Measurements from ENCODE around the gene HOXA1.

HOXA1 gene

DNA sequence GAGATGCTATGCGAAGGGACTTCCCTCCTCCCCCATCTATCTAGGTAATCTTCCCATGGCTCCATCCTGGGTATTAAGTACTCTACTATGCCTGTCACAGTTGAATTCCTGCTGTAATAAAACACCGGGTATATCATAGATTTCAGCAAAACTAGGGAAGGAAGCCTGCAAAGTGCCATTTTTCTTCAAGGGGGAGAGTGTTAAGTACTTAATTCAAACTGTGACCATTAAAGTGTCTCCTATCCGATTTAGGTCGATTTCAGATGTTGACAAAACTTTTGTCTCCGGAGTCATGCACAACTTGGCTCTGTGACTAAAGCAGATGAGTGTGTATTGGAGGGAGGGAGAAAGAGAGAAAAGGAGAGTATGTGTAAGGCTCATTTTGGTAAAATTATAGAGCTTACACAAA, 30.2 kb upstream of the HOXA1 start:
- H3K9ac ChIP-seq (ENCODE audit: low read depth, low read length), result no peak overlapping the region
- H3K4me1 ChIP-seq (ENCODE audit: insufficient read depth, low read length), result no peaks in the 10 kb centered on the region; the same call in 1 of the 2 replicates
- H3K9me3 ChIP-seq (ENCODE audit: control insufficient read depth, insufficient read depth, low read length), result no peaks in the 10 kb centered on the region
- no peaks in the 10 kb centered on the region for H3K36me3 ChIP-seq (ENCODE audit: insufficient read depth, low read length)

DNA sequence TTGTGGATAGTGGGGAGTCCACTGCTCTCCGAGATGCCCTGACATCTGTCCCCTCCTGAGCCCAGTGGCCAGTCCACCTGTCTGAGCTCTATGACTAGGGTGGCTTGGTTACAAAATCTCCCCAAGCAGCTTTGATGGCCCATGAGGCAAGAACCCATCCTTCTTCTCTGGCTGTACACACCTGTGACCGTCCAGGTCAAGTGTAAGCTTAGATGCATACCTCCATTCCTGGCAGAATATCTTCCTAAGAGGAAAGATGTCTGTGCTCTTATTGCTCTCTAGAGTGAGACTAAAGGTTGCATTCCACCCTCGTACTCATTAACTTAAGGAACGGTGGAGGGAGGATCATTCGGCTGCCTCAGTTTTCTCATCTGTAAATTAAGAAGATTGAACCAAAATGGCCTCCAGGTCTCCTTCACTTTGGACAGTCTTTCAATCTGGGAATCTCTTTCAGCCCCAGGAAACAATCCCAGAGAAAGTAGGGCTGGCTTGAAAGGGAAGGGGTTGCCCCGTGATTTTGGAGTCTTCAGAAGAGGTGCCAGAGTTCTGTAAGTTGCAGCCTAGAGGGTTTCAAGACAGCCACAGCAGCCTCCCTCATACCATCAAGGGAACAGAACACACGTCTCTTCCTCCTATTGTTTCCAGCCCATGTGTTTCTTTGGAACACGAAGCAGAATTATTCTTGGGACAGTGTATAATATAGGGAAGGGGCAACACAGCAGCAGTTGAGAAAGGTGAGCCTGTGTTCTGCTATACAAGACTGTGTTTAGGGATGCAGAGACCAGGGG, 29.3 kb upstream of the HOXA1 start:
- Histone ChIP-seq H3K9me3 (ENCODE audit: control insufficient read depth, insufficient read depth, low read length) (no peaks in the 10 kb centered on the region), H3K4me1 (ENCODE audit: insufficient read depth, low read length) (no peaks in the 10 kb centered on the region; the same call in 1 of the 2 replicates), H3K9ac (ENCODE audit: low read depth, low read length) (no peak overlapping the region), H3K36me3 (ENCODE audit: insufficient read depth, low read length) (no peaks in the 10 kb centered on the region)

DNA sequence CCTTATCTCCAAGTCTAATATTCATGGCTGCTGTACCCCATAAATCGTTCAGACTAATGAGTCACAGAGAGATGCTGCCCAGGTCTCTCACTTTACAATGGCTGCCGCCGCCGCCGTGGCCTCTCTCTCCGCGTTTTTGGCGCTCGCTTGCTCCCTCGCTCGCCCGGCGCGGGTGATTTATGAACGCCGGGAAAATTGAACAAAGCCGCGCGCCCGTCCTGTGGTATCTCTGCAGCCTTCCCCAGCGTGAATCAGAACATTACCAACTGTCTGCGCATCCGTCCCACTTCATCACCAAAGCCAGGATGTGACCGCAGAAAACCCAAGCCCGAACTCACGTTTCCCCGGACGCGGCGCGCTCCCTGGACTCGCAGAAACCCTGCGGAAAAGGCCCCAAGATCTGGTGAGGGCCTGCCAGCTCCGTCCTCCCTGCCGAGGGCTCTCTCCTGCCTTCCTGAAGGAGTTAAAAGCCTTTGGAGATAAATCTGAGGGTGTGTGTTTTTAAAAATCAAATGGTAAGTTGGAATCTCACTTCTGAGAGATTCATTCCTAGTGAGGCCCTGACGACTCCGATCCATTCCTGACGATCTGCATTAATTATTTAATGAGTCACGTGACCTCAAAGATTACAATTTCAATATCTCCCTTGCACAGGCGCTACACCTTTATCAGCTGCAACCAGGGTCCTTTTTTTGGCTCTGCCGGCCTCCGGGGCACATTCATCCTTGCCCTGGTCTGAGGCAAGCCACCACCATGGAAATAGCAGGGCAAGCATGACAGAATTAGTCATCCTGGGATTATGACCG, 28.5 kb upstream of the HOXA1 start:
- no peaks in the 10 kb centered on the region; the same call in 1 of the 2 replicates for H3K4me1 ChIP-seq (ENCODE audit: insufficient read depth, low read length)
- no peaks in the 10 kb centered on the region for H3K9me3 ChIP-seq (ENCODE audit: control insufficient read depth, insufficient read depth, low read length)
- H3K9ac ChIP-seq (ENCODE audit: low read depth, low read length), result no peak overlapping the region
- H3K36me3 ChIP-seq (ENCODE audit: insufficient read depth, low read length), result no peaks in the 10 kb centered on the region

DNA sequence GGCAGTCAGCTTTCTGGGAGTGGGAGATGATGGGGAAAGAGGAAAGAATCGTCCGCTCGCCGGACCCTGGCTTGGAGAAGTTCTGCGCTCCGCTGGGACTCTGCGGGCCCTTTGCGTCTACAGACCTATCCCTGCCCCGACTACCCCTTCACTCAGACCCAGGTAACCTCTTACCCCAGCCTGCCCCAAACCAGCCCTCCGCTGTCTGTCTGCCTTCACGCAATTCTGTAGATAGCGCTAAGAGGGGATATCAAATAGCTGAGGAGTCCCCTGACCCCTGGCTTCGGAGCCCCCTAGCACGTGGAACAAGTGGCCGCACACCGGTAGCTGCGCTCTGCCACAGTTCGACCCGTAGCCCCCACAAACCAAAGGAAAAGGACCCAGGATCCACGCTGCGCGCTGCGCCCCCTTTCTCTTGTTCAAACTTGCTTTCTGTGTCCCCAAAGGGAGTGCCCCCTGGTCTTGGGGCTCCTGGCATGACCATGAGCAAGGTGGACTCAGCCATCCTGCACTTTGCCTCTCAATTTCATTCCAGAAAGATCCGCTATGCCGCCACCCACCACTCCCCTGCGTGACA, 27.8 kb upstream of the HOXA1 start:
- H3K9ac ChIP-seq (ENCODE audit: low read depth, low read length), result no peak overlapping the region
- H3K4me1 ChIP-seq (ENCODE audit: insufficient read depth, low read length), result no peaks in the 10 kb centered on the region; the same call in 1 of the 2 replicates
- no peaks in the 10 kb centered on the region for H3K9me3 ChIP-seq (ENCODE audit: control insufficient read depth, insufficient read depth, low read length)
- no peaks in the 10 kb centered on the region for H3K36me3 ChIP-seq (ENCODE audit: insufficient read depth, low read length)

DNA sequence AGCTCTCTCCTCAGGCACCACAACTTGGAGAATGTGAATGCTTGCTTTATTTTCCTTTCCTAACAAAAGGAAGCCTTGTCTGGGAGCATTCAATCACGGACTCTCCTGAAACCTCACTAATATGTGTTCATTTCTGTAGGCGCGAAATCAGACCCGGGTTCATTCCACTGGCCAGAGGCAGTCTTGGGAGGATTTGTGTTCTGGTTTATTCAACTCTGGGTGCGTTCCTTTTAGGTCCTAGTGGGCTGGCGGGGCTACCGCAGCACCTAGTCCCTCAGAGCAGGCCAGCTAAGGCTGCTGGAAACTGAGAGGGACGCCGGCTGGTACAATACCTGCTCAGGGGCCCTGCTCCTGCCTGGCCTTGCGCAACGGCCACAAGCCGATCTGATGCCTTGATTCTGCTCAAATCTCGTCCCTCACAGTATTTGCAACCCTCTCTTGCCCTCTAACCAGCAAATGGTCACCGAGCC, 27.2 kb upstream of the HOXA1 start:
- H3K36me3 ChIP-seq (ENCODE audit: insufficient read depth, low read length), result no peaks in the 10 kb centered on the region
- no peaks in the 10 kb centered on the region; the same call in 1 of the 2 replicates for H3K4me1 ChIP-seq (ENCODE audit: insufficient read depth, low read length)
- H3K9ac ChIP-seq (ENCODE audit: low read depth, low read length), result no peak overlapping the region
- H3K9me3 ChIP-seq (ENCODE audit: control insufficient read depth, insufficient read depth, low read length), result no peaks in the 10 kb centered on the region

DNA sequence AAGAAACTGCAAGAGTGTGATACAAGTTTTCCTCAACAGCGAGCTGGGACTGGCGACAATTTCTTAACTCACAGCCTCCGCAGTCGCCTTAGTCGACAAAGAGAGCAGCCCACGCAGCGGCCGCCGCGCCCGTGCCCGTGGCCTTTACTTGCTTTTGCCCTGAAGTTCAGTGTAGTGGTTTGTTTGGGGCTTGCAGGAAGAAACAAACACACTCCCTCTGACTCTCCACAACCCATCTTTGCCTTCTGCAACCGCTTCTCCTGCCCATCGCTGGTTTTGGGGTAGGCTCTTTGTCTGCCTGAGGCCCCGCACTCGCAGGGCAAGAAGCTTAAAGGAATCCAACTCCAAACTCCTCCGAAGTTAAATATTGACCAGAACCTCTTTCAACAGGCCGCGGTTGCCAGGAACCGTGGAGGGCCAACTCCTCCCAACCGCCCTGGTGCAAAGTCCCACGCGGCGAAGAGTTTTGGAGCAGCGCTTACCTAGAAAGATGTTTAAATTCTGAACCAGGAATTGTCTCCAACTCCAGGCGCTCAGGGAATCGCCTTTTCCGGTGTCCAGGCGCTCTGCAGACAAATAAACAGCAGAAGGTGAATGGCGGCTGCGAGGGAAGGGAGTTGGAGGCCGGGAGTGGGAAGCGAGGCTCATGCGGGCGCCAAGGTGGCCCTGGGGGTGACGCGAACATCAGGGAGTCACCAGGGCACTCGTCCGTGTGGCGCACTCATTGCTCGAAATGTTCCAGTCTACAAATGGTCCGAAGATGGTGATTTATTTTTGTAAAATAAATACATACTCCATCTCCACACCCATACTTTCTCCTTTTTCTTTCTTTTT, 26.5 kb upstream of the HOXA1 start:
- no peaks in the 10 kb centered on the region; the same call in 1 of the 2 replicates for H3K4me1 ChIP-seq (ENCODE audit: insufficient read depth, low read length)
- no peaks in the 10 kb centered on the region for H3K36me3 ChIP-seq (ENCODE audit: insufficient read depth, low read length)
- no peaks in the 10 kb centered on the region for H3K9me3 ChIP-seq (ENCODE audit: control insufficient read depth, insufficient read depth, low read length)
- no peak overlapping the region for H3K9ac ChIP-seq (ENCODE audit: low read depth, low read length)

DNA sequence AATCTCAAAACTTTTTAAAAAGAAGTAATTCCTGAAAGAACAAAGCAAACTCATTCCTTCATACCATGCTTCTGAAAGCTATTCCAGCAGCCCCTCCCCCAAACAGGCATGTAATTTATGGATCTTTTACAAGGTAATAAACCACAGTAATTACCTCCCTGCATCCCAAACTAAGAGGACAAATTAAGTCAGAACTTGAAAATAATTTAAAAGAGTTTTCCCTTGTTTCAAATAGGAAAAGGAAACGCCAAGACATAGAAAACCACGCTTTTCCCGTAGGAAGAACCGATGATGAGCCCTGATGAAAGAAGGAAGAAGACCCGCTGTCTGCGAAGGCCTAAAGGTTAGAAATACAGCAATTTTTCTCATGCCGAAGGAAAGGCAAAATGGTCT, 25.9 kb upstream of the HOXA1 start:
- Histone ChIP-seq H3K9me3 (ENCODE audit: control insufficient read depth, insufficient read depth, low read length) (no peaks in the 10 kb centered on the region), H3K36me3 (ENCODE audit: insufficient read depth, low read length) (no peaks in the 10 kb centered on the region), H3K9ac (ENCODE audit: low read depth, low read length) (no peak overlapping the region), H3K4me1 (ENCODE audit: insufficient read depth, low read length) (no peaks in the 10 kb centered on the region; the same call in 1 of the 2 replicates)

DNA sequence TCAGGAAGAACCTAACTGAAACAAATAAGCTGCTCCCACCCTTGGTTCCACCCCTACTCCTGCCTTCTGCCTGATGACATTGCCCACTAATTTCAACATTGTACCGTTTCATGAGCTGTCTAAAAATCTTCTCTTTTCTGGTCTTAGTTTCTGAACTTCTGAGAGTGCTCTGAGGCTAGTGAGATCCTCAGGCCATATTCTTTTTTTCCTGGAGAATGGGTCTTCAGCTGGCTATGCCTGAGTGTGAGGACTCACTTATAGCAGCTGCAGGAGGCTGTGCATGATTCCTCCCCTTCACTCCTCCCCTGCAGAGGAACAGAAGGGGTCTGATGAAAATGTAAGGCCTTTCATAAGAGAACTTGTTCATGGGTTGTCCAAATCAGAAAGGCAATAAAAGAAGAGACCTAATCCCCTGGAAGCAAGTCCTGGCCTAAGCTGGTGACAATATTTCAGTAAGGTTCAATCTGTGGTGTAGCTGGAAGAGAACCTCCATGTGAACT, 23.7 kb upstream of the HOXA1 start:
- Histone ChIP-seq H3K36me3 (ENCODE audit: insufficient read depth, low read length) (no peaks in the 10 kb centered on the region), H3K4me1 (ENCODE audit: insufficient read depth, low read length) (no peaks in the 10 kb centered on the region; the same call in 1 of the 2 replicates), H3K9me3 (ENCODE audit: control insufficient read depth, insufficient read depth, low read length) (no peaks in the 10 kb centered on the region), H3K9ac (ENCODE audit: low read depth, low read length) (no peak overlapping the region)

DNA sequence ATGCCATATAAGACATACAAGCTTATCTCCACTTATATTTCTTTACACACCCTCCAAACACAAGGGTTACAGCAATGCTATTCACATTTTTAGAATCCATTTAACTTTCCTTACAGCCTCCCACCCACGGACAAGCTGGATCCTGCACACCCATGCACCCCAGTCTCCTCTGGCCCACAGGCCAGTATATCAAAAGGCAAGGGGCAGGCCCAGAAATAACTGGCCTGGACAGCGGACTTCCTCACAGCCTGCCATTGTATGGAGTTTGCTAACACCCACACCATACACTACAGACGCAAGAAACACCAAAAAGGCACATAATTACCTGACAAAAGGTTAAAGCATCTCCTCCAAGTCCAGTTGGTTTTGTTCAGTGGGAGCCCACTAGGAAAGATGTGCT, 22.8 kb upstream of the HOXA1 start:
- no peaks in the 10 kb centered on the region for H3K36me3 ChIP-seq (ENCODE audit: insufficient read depth, low read length)
- H3K9ac ChIP-seq (ENCODE audit: low read depth, low read length), result no peak overlapping the region
- H3K9me3 ChIP-seq (ENCODE audit: control insufficient read depth, insufficient read depth, low read length), result no peaks in the 10 kb centered on the region
- no peaks in the 10 kb centered on the region; the same call in 1 of the 2 replicates for H3K4me1 ChIP-seq (ENCODE audit: insufficient read depth, low read length)

DNA sequence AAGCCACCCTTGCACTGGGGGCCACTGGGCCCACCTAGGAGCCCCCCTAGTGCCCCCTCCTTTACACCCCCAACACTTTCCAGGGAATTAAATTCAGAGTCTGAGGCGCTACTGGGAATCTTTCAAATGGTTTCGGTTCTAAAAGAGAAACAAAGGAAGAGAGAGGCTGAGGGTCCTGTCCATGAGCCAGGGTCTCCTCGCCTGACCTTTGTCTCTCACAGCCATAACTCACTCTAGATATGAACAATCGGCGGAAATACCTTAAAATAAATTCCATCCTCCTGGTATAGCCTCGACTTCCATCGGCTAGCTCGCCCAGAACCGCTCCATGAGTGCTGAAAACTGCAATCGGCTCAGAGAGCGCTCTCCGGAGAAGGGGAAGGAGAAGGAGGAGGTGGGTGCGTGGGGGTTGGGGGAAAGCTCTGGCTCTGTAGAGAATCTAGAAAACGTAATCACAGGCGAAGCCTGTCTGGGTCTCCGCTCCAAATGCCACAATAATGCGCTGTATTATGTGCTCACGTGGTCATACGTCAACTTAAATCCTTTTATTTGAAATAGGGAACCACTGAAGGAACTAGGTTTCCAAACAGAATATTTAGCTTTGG, 22.2 kb upstream of the HOXA1 start:
- Histone ChIP-seq H3K4me1 (ENCODE audit: insufficient read depth, low read length) (no peaks in the 10 kb centered on the region; the same call in 1 of the 2 replicates), H3K36me3 (ENCODE audit: insufficient read depth, low read length) (no peaks in the 10 kb centered on the region), H3K9me3 (ENCODE audit: control insufficient read depth, insufficient read depth, low read length) (no peaks in the 10 kb centered on the region), H3K9ac (ENCODE audit: low read depth, low read length) (no peak overlapping the region)

DNA sequence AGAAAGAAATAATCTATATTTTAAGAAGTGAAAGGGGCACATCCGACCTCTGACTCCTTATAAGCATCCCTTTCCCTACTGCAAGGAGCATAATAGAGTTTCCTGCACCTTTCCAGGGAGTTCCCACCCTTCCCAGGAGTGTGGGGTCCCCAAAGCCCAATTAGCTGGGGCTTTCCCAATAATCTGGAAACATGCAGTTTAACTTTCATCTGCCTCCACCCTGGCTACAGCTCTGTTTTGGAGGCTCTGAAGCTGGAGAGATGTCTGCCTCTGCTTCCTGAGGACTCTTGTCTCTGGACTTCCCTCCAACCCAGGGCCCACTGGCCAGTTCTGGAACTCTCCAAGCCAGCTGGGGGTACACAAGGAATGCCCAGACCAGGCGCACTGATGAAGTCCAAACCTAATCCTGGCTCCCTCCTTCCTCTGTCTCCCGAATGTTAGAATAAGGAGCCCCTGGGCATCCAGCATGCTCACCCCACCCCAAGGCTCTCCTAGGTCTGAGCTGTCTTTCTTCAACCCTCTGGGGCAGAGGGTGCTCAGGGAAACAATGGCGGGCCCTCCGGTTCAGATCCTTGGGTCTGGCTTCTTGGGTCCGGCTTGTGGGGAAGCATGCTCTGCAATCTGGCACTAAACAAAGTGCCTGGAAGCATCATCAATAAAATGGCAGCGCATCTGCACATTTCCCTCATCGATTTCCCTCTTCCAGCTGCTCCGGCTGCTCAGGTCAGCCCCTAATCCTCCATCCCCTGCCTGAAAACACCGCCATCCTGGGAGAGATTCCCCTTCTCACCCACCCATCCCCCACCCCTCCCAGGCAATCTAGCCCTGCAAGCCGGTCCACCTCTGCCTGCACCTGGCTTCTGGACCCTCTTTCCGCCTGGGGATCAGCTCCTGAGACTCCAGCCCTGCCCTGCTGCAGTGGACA, 21.4 kb upstream of the HOXA1 start:
- Histone ChIP-seq H3K9ac (ENCODE audit: low read depth, low read length) (no peak overlapping the region), H3K36me3 (ENCODE audit: insufficient read depth, low read length) (no peaks in the 10 kb centered on the region), H3K9me3 (ENCODE audit: control insufficient read depth, insufficient read depth, low read length) (no peaks in the 10 kb centered on the region), H3K4me1 (ENCODE audit: insufficient read depth, low read length) (no peaks in the 10 kb centered on the region; the same call in 1 of the 2 replicates)

DNA sequence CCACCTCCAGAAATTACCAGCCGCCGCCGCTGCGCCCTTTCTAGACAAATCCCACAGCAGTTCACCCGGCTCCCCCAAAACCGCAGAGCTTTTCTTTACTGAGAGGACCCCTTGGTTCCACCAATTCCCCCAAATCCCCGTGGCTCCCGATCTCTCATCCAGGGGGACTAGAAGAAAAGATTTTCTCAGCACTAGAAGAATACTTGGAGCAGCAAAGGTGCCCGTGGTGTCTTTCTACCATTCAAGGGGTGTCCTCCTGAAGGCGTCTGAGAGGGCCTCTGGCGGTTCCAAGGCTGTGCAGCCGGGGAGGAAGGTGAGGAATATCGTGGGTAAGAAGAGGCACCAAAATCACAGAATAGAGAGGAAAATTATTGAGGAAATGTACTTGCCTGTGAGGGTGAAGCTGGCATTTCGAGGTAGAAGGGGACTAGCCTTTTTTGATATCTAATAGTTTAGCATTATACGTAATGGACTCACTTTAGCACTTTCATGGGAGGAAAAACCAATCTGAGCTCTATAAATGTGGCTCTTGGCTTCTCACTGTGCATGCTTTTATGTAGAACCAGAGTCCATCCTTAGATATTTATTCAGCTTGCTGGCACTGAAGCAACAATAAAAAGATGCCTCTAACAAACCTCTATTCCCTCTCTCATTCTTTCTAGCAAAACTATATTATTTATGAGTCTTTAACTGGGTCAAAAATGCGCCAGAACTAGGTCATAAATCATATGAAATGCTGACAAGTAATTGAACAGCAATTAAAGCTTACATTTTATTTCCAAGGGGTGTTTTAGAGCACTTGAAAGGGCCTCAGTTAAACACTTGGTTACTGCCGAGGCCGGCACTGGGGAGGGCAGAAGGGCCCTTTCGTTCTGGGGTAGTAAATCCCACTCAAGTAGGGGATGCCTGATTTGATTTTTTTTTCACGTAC, 20.5 kb upstream of the HOXA1 start:
- H3K4me1 ChIP-seq (ENCODE audit: insufficient read depth, low read length), result no peaks in the 10 kb centered on the region
- H3K9me3 ChIP-seq (ENCODE audit: control insufficient read depth, insufficient read depth, low read length), result no peaks in the 10 kb centered on the region
- H3K9ac ChIP-seq (ENCODE audit: low read depth, low read length), result no peak overlapping the region
- no peaks in the 10 kb centered on the region for H3K36me3 ChIP-seq (ENCODE audit: insufficient read depth, low read length)

Measured in ES-I3 (cell line).